ENCODE results near the gene OR2A5. TPM values are rescaled to one million over a fixed set of nuclear protein-coding genes. Genes with fewer than 3 reads are reported as not detected.

Gene OR2A5
- total and polyA plus RNA-seq, 3 donors from 2014 or later = 0.31 to 0.43 TPM; not detected in 1

DNA sequence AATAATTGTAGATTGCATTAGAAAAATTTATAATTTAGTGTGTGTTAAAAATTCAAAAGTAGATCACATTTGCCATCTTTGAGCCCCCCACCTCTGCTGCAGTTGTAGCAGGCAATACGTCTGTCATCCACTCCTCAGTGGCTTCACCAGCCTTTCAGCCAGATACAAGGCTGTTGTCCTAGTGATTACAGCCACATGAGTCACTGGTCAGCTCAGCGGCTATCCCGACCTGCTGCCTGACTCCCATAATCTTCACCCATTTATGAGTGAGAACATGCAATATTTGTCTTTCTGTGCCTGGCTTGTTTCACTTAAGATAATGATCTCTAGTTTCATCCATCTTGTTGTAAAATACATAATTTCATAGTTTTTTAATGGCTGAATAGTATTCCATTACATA is 9.2 kb downstream of the OR2A5 start:
- H3K36me3 ChIP-seq (ENCODE audit: low read depth, missing control alignments) = no peaks in the 10 kb centered on the region
- TF ChIP-seq, protein P1, sequence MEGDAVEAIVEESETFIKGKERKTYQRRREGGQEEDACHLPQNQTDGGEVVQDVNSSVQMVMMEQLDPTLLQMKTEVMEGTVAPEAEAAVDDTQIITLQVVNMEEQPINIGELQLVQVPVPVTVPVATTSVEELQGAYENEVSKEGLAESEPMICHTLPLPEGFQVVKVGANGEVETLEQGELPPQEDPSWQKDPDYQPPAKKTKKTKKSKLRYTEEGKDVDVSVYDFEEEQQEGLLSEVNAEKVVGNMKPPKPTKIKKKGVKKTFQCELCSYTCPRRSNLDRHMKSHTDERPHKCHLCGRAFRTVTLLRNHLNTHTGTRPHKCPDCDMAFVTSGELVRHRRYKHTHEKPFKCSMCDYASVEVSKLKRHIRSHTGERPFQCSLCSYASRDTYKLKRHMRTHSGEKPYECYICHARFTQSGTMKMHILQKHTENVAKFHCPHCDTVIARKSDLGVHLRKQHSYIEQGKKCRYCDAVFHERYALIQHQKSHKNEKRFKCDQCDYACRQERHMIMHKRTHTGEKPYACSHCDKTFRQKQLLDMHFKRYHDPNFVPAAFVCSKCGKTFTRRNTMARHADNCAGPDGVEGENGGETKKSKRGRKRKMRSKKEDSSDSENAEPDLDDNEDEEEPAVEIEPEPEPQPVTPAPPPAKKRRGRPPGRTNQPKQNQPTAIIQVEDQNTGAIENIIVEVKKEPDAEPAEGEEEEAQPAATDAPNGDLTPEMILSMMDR (IDR thresholded peaks at IDR 0.05) = no peak
- no peak for TF ChIP-seq POLR2A (IDR thresholded peaks at IDR 0.05)
- no peaks in the 10 kb centered on the region for H3K9me3 ChIP-seq
- no peaks in the 10 kb centered on the region for H3K4me1 ChIP-seq
- H3K4me3 ChIP-seq = no peak overlapping the region
- H3K27me3 ChIP-seq = no peaks in the 10 kb centered on the region
- no peak for DNase-seq
- H3K27ac ChIP-seq = no peak overlapping the region
- intact Hi-C loops (cut with DNase I; ENCODE audit: low total_unique reads) = no loop called here
- WGBS, 2 donors = 84 to 87% methylated on average over 3 of the region's 3 CpGs

DNA sequence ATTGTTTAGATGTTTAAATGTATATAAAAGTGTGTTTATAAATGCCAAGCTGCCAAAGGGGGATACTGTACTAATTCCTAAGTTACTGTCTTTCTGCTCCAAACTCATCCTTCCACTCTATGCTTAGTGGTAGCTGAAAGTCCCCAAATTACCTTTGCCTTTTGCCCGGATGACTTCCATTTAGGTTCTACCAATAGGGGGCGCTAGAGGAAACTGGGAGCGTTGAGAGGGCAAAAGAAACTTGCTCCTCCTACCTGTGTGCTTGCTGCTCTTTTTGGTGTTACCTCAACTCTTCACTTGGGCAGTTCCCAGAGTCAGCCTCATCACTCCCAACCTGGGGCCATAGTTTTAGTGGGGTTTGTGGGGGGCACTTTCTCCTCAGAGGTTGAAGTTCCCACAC is 15.0 kb downstream of the OR2A5 start:
- Histone ChIP-seq H3K27ac (no peak overlapping the region), H3K27me3 (no peaks in the 10 kb centered on the region), H3K4me3 (no peak overlapping the region), H3K4me1 (no peaks in the 10 kb centered on the region), H3K9me3 (no peaks in the 10 kb centered on the region), H3K36me3 (ENCODE audit: low read depth, missing control alignments) (no peaks in the 10 kb centered on the region)
- TF ChIP-seq POLR2A (IDR thresholded peaks at IDR 0.05) = no peak
- TF ChIP-seq, protein P1 (IDR thresholded peaks at IDR 0.05) = peak in 2 of 3 experiments; percentile 10 to 46
- WGBS, 2 donors = 31 to 32% methylated on average over 3 of the region's 3 CpGs
- no peak for DNase-seq
- intact Hi-C loops (cut with DNase I; ENCODE audit: low total_unique reads) = no loop called here

DNA sequence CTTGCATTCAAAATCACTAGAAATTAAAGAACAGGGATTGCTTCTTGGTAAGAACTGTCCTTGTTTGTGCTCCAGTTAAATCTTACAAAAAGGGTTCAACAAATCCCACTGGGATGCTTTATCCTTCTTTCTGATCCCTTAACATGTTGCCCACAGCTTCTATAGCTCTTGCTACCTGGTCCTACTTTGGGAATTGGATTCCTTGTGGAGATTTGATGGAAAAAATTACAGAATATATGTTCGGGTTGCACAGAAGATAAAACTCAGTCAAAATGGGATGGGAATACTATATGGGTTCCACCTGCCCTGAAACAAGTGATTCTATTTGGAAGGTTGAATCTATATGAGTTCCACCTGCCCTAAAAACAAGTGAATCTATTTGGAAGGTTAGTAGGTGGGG is 20.8 kb downstream of the OR2A5 start, which contains the start of gene OR2A25:
Gene OR2A25, plus strand, starts transcription at position 301 of the 400 bp plus-strand sequence. CDS start 4,409 bp downstream, outside the sequence.
- Histone ChIP-seq H3K4me3 (no peak within 1 kb of the TSS), H3K27me3 (no peaks in the 10 kb centered on the region), H3K9me3 (no peaks in the 10 kb centered on the region), H3K36me3 (ENCODE audit: low read depth, missing control alignments) (no peaks in the 10 kb centered on the region), H3K4me1 (no peaks in the 10 kb centered on the region), H3K27ac (no peak within 1 kb of the TSS)
- intact Hi-C loops (cut with DNase I; ENCODE audit: low total_unique reads) = no loop called here
- 65 to 71% methylated on average over 1 of the region's 1 CpG for WGBS, 2 donors
- no peak for DNase-seq
- no peak for TF ChIP-seq POLR2A (IDR thresholded peaks at IDR 0.05)
- TF ChIP-seq, protein P1 (IDR thresholded peaks at IDR 0.05) = no peak

DNA sequence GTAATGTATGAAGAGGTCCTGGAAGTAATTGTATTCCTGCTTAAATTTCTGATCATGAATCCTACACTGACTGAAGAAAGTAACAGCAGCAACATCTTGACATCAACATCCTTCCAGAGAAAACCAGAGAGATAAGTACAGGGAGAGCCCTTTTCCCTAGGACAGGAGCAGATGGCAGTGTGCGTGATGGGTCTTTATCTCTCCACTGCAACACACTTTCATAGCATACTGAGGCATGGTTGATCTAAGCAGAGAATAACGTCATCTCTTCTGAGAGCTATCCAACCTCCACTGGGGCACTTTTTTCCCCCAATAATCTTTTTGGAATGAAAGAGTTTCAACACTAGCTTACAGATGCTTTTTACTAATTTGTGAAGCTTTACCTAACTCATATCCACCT is 21.2 kb downstream of the OR2A5 start:
- TF ChIP-seq, protein P1 (IDR thresholded peaks at IDR 0.05) = no peak
- no peak for TF ChIP-seq POLR2A (IDR thresholded peaks at IDR 0.05)
- no peaks in the 10 kb centered on the region for H3K36me3 ChIP-seq (ENCODE audit: low read depth, missing control alignments)
- no peaks in the 10 kb centered on the region for H3K4me1 ChIP-seq
- intact Hi-C loops (cut with DNase I; ENCODE audit: low total_unique reads) = no loop called here
- no peaks in the 10 kb centered on the region for H3K9me3 ChIP-seq
- no peak overlapping the region for H3K27ac ChIP-seq
- H3K4me3 ChIP-seq = no peak overlapping the region
- H3K27me3 ChIP-seq = no peaks in the 10 kb centered on the region
- no peak for DNase-seq
- 57 to 63% methylated on average over 2 of the region's 2 CpGs for WGBS, 2 donors

DNA sequence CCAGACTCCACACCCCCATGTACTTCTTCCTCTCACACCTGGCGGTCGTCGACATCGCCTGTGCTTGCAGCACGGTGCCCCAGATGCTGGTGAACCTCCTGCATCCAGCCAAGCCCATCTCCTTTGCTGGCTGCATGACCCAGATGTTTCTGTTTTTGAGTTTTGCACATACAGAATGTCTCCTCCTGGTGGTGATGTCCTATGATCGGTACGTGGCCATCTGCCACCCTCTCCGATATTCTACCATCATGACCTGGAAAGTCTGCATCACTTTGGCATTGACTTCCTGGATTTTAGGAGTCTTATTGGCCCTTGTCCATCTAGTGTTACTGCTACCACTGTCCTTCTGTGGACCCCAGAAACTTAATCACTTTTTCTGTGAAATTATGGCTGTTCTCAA is 25.6 kb downstream of the OR2A5 start:
- Histone ChIP-seq H3K27me3 (no peaks in the 10 kb centered on the region), H3K4me3 (no peak overlapping the region), H3K36me3 (ENCODE audit: low read depth, missing control alignments) (no peaks in the 10 kb centered on the region), H3K4me1 (no peaks in the 10 kb centered on the region), H3K27ac (no peak overlapping the region), H3K9me3 (no peaks in the 10 kb centered on the region)
- 65 to 74% methylated on average over 8 of the region's 8 CpGs for WGBS, 2 donors
- no peak for TF ChIP-seq POLR2A (IDR thresholded peaks at IDR 0.05)
- no peak for DNase-seq
- intact Hi-C loops (cut with DNase I; ENCODE audit: low total_unique reads) = no loop called here

All from testis (tissue), 3 donors.